ENCODE data around the gene TGFA. TPM values are rescaled to one million over a fixed set of nuclear protein-coding genes. Genes with fewer than 3 reads are reported as not detected.

TGFA gene
- total RNA-seq, 2 donors from 2014 or later = 2.0 to 3.2 TPM

DNA sequence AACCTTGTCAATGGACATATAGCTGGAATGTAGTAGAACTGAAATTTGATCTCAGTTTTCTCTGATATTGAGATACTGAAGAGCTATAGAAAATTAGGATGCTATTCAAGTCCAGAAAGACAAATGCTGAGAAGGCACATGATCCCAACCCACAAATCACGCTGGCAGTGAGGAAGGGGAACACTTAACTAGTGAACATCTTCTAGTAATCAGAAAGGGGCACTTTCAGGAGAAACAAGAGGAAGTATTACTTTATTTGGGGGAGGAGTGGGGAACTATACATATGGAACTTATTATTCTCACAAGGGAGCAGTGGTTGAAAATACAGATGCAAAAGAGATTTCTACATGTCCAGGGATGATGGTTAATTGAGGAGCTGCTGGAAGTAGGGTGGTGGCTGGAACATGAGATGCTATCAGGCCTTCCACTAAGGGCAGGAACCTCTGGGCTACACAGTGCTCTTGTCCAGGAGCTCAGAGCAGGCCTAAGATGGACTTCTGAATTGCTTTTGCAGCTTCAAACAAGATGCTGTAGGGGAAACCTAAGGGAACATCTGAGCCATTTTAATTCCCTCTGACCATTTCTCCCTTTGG is 79.3 kb downstream of the TGFA start:
- no peak overlapping the region for H3K27ac ChIP-seq (ENCODE audit: low read depth, low read length)
- Mint-ChIP-seq H3K27me3 (ENCODE audit: insufficient read depth) (no peaks in the 10 kb centered on the region), H3K4me1 (peaks cover 37% of the 10 kb centered on the region), H3K36me3 (ENCODE audit: low read depth) (no peaks in the 10 kb centered on the region), H3K27ac (no peak overlapping the region), H3K9me3 (no peaks in the 10 kb centered on the region), H3K4me3 (no peak overlapping the region)
- TF ChIP-seq, protein P1, sequence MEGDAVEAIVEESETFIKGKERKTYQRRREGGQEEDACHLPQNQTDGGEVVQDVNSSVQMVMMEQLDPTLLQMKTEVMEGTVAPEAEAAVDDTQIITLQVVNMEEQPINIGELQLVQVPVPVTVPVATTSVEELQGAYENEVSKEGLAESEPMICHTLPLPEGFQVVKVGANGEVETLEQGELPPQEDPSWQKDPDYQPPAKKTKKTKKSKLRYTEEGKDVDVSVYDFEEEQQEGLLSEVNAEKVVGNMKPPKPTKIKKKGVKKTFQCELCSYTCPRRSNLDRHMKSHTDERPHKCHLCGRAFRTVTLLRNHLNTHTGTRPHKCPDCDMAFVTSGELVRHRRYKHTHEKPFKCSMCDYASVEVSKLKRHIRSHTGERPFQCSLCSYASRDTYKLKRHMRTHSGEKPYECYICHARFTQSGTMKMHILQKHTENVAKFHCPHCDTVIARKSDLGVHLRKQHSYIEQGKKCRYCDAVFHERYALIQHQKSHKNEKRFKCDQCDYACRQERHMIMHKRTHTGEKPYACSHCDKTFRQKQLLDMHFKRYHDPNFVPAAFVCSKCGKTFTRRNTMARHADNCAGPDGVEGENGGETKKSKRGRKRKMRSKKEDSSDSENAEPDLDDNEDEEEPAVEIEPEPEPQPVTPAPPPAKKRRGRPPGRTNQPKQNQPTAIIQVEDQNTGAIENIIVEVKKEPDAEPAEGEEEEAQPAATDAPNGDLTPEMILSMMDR (conservative IDR thresholded peaks at IDR 0.05) = no peak
- no peaks in the 10 kb centered on the region for H3K36me3 ChIP-seq (ENCODE audit: control insufficient read depth, insufficient read depth, low read length)
- H3K4me1 ChIP-seq (ENCODE audit: control insufficient read depth, insufficient read depth, low read length) = peaks cover 6% of the 10 kb centered on the region
- no peaks in the 10 kb centered on the region for H3K9me3 ChIP-seq (ENCODE audit: control insufficient read depth, low read length)
- H3K27me3 ChIP-seq (ENCODE audit: control insufficient read depth, insufficient read depth, low read length, poor library complexity, severe bottlenecking) = no peaks in the 10 kb centered on the region
- H3K9ac ChIP-seq (ENCODE audit: extremely low read depth, low read length, poor library complexity, severe bottlenecking) = no peak overlapping the region
- WGBS, 2 experiments (ENCODE audit: insufficient coverage in 1 of 2, insufficient read length in 1 of 2) = 89 to 100% methylated on average over 1 of the region's 1 CpG
- no peak overlapping the region for H3K4me3 ChIP-seq (ENCODE audit: low read length)
- DNase-seq = no peak

DNA sequence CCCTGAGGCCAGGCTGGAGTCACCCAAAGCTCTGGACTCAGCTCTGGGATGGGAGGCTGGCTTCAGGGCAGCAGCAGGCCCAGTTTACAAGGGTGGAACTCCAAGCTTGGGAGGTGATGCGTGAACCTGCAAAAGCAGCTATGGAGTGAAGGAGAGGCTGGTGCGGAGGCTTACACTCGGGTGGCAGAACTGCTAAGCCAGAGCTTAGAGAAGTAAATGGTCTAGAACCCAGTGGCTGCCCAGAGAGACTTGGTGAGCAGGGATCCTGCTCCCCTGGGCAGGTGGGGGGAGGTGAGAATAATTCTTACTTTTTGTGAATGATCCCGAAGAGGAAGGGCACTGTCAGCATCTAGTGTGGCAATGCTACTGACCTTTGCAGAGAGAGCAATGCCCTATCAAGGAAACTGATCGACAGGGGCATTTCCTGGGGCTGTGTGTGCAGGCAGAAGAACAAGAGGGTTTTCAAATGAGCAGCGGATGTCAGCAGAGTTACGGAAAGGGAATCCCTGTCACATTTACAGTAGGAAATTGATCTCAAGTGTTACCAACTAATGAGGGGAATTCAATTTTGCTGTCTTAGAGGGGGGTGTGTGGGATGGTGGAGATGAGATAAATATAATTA is 80.4 kb downstream of the TGFA start:
- H3K27ac ChIP-seq (ENCODE audit: low read depth, low read length) = no peak overlapping the region
- Mint-ChIP-seq H3K4me1 (peaks cover 38% of the 10 kb centered on the region), H3K27ac (no peak overlapping the region), H3K4me3 (no peak overlapping the region), H3K27me3 (ENCODE audit: insufficient read depth) (no peaks in the 10 kb centered on the region), H3K36me3 (ENCODE audit: low read depth) (no peaks in the 10 kb centered on the region), H3K9me3 (no peaks in the 10 kb centered on the region)
- H3K36me3 ChIP-seq (ENCODE audit: control insufficient read depth, insufficient read depth, low read length) = no peaks in the 10 kb centered on the region
- H3K4me1 ChIP-seq (ENCODE audit: control insufficient read depth, insufficient read depth, low read length) = peaks cover 6% of the 10 kb centered on the region
- no peak overlapping the region for H3K9ac ChIP-seq (ENCODE audit: extremely low read depth, low read length, poor library complexity, severe bottlenecking)
- H3K27me3 ChIP-seq (ENCODE audit: control insufficient read depth, insufficient read depth, low read length, poor library complexity, severe bottlenecking) = no peaks in the 10 kb centered on the region
- WGBS, 2 experiments (ENCODE audit: insufficient coverage in 1 of 2, insufficient read length in 1 of 2) = 90 to 94% methylated on average over 7 of the region's 7 CpGs
- H3K9me3 ChIP-seq (ENCODE audit: control insufficient read depth, low read length) = no peaks in the 10 kb centered on the region
- TF ChIP-seq, protein P1 (conservative IDR thresholded peaks at IDR 0.05) = no peak
- DNase-seq = no peak
- H3K4me3 ChIP-seq (ENCODE audit: low read length) = no peak overlapping the region

DNA sequence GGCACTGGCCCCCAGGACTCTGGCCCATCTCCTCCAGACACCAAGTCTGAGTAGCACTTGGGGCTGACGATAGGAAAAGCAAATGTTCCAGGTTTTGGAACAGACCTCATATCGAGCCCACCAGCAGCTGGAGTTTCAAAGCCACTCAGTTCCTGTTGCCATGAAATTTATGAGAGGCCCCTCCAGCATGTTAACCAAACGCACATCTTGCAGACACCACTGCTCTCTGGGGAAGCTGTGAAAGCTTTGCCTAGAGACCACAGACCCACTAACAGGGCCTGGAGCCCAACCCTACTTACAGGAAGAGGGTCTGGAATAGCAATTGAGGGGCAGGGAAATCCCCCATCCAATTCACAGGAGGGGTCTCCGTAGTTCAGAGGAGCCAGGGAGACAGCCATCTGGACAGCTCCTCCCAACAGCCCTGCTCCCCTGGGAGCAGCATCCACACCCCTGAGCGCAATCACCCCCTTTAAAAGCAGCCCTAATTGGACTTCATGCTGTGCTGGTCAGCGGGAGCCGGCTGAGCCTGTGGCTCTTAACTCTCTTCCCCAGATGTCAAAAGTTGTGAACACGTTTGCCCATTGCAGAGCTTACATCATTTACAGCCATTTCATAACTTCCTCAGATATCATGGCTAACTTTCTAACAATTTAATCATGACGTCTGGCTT is 81.3 kb downstream of the TGFA start:
- H3K4me1 ChIP-seq (ENCODE audit: control insufficient read depth, insufficient read depth, low read length) = peaks cover 6% of the 10 kb centered on the region
- H3K27ac ChIP-seq (ENCODE audit: low read depth, low read length) = no peak overlapping the region
- Mint-ChIP-seq H3K27me3 (ENCODE audit: insufficient read depth) (no peaks in the 10 kb centered on the region), H3K27ac (no peak overlapping the region), H3K9me3 (no peaks in the 10 kb centered on the region), H3K4me1 (peaks cover 30% of the 10 kb centered on the region), H3K36me3 (ENCODE audit: low read depth) (no peaks in the 10 kb centered on the region), H3K4me3 (no peak overlapping the region)
- no peak overlapping the region for H3K9ac ChIP-seq (ENCODE audit: extremely low read depth, low read length, poor library complexity, severe bottlenecking)
- WGBS, 2 experiments (ENCODE audit: insufficient coverage in 1 of 2, insufficient read length in 1 of 2) = 60 to 78% methylated on average over 8 to 9 of the region's 9 CpGs
- no peaks in the 10 kb centered on the region for H3K9me3 ChIP-seq (ENCODE audit: control insufficient read depth, low read length)
- no peaks in the 10 kb centered on the region for H3K27me3 ChIP-seq (ENCODE audit: control insufficient read depth, insufficient read depth, low read length, poor library complexity, severe bottlenecking)
- no peaks in the 10 kb centered on the region for H3K36me3 ChIP-seq (ENCODE audit: control insufficient read depth, insufficient read depth, low read length)
- H3K4me3 ChIP-seq (ENCODE audit: low read length) = no peak overlapping the region
- TF ChIP-seq, protein P1 (conservative IDR thresholded peaks at IDR 0.05) = no peak
- DNase-seq = no peak
